GDM1 (cell line): ENCODE data around the gene CDH7.

Experiments
- DNase-seq: peaks from one replicate; lab custom pipeline; 2025; lab: John Stamatoyannopoulos, UW

CDH7 gene

GRCh38 chr18:65768120-65768778, 17.4 kb downstream of the CDH7 start:
- DNase-seq, result no peak

DNA sequence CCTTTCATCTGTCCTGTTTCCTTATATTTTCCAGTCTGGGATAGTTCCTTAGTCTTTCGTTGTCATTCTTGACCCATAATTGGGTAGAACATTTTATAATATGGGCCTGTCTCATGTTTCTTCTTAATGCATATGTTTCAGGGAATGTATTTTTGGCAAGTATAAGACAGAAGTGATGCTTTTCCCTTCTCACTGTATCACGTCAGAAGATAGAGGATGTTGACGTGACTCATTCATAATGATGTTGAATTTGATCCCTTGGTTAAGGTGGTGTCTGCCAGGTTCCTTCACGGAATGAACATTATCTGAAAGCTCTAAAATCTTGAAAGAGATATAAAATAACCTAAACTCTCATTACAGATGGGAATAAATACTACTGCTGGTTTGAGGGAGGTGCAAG, 18.8 kb downstream of the CDH7 start:
- DNase-seq, result no peak

- no peak for DNase-seq
Observed at GRCh38 chr18:65786474-65786873, 35.7 kb downstream of the CDH7 start.

- DNase-seq, result no peak
Observed at GRCh38 chr18:65788373-65788772, 37.6 kb downstream of the CDH7 start.

DNA sequence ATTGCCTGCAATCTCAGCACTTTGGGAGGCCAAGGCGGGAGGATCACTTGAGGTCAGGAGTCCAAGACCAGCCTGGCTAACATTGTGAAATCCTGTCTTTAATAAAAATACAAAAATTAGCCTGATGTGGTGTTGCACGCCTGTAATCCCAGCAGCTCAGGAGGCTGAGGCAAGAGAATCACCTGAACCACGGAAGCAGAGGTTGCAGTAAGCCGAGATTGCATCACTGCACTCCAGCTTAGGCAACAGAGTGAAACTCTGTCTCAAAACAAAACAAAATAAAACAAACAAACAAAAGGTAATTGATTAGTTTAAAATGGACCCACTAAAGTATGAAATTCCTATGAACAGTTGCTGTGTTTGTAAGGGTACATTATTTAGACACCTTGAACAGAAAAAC, 39.8 kb downstream of the CDH7 start:
- no peak for DNase-seq

DNA sequence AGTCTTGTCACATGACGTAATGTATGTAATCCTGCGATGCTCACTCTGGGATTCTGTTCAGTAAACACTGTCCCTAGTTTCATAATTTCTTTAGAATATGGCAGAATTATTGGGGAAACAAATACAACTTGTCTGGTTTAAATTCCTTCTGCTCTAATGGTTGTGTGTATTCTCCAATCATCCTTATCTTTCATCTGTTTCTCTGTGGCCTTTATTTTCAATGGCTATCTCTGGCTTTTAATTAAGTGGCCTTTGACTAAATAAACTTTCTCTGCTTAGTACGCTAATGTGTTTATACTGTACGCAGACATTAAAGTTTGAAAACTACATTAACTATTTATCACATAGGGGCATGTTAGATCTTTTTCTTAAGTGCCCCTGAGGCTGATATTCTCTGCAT, 40.9 kb downstream of the CDH7 start:
- DNase-seq, result no peak

DNA sequence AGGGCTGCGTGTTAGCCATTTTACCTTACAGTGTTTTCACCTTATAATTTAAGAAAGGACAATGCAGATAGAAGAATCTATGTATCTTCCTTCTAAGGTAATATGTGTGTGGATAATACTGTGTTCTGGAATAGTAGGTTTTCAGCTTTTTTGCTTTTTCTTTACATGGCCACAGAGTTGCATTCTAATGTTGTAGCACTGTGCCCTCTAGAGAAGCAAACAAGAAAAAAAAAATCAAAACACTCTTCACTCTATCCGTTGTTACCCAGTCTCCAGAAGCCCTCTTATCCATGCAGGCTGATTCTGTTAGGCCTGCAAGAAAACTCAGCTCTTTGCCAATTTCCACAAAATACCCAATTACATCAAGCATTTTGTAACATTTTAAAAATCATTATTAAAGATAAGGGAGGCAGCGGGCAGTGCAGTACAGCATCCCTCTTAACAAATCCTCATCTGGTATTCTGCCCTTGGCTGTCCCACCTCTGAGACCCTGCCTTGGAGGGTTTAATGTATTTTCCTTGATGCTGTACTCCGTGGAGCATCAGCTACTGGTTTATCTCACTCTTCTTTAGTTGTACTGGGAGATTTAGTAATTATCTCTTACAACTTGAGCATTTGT, 41.8 kb downstream of the CDH7 start:
- no peak for DNase-seq

GRCh38 chr18:65808759-65809158, 57.9 kb downstream of the CDH7 start:
- DNase-seq, result no peak

DNA sequence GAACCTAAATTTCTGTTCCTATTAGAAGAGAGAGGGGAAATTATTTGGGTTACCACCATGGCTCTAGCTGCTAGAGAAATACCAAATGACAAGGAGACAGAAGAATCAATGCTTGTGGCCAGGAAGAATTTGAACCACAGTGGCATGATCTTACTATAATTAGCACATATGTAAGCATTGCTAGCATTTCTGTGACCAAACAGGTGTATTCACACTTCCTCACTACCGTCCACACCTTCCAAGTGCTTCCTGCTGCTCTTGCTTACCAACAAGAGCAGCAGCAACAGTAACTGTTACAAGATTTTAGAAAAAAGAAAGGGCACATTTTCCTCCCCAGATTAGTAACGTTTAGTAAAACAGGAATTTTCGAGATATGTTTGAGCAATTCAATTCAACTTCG, 60.5 kb downstream of the CDH7 start:
- DNase-seq, result no peak

DNA sequence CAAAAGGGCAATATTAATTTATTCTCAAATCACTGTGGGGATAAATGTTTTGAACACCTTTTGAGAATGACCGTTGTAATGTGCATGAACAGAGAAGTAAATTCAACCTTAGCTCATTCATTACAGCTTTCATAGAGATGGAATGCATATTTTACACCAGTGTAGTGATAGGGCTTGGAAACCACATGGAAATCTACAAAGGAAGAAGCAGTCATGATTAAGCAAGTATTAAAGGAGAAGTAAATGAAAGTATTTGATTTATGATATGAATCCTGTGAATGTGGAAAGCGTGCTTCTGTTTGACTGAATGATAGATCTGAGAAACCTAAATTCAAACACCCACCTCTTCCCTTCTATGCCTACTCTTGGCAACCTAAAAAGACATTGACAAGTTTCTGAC, 64.7 kb downstream of the CDH7 start:
- no peak for DNase-seq

DNA sequence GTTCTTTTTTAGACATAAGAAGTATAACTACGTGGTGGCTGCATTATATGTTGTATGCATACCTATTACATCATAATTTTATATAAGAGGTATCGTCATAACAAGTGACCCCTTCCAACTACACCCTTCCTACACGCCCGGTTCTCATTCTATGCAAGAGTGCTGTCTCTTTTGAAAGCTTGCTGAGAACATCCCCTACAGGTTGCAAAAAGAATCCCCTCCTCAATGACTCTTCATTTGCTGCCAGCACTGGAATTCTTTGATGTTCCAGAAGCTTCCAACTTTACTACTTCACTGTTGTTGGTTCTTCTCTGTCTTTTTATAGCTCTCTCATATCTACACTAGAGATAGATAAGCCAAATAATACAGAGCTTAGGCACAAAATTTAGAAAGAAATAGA, 66.4 kb downstream of the CDH7 start:
- DNase-seq, result no peak

DNA sequence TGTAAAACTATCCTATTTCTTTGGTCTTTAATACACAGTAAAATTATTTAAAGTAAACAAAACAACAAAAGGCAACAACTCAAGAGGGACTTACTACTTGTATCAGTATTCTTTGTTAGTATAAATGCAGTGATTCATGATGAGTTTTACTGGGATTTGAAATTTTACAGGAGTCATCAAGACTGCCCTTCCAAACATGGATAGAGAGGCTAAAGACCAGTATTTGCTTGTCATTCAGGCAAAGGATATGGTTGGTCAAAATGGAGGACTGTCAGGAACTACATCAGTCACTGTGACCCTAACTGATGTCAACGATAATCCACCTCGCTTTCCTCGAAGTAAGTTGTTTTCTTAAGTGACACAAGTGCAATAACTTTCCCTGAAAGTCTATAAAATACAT, 71.1 kb downstream of the CDH7 start:
- no peak for DNase-seq

DNA sequence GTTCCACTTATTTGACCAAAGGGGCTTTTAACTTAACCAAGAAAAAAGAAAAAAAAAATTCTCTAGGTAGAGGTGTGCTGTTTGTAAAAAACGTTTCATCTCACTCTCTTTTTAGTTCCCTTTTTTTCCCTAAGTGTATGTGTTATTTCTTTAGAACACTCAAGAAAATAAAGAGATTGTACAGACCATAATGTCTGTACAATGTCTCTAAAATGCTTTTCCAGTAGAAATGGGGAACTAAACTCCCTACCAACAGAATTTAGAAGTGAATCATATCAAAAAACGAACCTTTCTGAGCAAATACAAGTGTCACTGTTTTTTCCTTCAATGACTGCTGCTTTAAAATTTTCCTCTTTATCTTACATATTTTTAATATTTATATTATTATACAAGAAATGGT, 72.0 kb downstream of the CDH7 start:
- DNase-seq, result no peak

DNA sequence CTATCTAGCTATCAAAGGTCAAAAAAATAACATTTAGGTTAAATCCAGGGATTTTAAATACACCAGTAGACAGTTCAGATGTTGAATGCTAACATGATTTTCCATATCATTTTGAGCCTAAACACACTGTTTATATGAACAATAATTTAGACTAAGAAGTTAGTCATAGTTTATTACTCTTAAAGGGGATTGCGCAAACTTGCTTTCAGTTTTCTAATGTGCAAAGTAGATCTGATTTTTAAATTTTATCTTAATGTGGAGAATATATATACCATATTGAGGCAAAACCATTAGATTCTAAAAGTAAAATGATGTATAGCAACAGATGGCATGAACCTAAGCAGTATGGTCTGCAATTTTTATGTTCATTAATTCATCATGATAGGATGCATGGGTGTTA, 76.6 kb downstream of the CDH7 start:
- no peak for DNase-seq

- no peak for DNase-seq
Observed at GRCh38 chr18:65835881-65836280, 85.1 kb downstream of the CDH7 start.

- DNase-seq, result no peak
Observed at GRCh38 chr18:65846107-65846506, 95.3 kb downstream of the CDH7 start.

DNA sequence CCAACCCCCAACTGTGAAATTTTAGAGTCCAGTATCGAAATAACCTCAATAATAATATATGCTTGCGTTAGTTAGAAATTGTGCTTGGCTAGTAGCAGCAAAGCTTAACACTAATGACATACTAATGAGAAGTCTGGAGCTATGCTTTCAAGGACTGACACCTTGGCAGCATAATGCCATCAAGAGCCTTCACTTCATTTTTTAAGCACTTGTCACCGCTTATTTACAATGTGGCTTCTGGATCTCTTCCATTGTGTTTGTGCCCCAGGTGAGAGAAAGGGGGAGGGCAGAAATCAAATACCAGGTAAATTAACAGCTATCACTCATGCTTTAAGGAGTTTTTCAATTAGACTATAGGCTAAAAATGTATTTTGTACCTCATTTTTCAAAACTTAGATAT, 101.5 kb downstream of the CDH7 start:
- DNase-seq, result no peak

GRCh38 chr18:65859075-65859474, 108.3 kb downstream of the CDH7 start:
- DNase-seq, result no peak

DNA sequence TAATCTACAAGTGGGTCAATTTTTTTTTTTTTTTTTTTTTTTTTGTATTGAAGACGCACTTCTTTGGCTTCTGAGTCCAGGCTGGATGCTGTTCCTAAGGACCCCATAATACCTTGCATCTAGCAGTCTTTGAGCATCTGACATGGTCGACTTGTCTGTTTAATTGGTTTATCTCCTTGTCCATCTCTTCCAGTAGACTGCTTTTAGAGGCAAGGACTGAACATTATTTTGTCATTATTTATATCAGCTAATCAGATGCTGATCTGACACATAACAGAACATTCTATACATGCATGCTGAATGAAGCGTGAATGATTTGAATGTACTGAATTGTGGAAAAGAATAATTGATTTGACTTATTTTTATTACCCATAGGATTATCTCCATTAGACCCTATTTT, 118.7 kb downstream of the CDH7 start:
- DNase-seq, result no peak

- DNase-seq, result no peak
Observed at GRCh38 chr18:65876310-65876709, 125.5 kb downstream of the CDH7 start.

DNA sequence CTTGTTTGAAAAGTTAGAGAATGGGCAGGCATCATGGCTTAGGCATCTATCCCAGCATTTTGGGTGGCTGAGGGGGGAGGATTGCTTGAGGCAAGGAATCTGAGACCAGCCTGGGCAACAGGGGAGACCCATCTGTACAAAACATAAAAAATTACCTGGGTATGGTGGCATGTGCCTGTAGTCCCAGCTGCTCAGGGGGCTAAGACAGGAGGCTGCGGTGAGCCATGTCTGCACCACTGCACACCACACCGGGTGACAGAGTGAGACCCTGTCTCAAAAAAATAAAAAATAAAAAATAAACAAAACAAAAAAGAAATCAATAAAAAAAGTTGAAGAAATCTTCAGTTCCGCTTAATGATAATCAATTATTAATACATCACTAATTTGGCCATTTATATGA, 146.5 kb downstream of the CDH7 start:
- no peak for DNase-seq

GRCh38 chr18:65901522-65901921, 150.7 kb downstream of the CDH7 start:
- DNase-seq, result no peak

DNA sequence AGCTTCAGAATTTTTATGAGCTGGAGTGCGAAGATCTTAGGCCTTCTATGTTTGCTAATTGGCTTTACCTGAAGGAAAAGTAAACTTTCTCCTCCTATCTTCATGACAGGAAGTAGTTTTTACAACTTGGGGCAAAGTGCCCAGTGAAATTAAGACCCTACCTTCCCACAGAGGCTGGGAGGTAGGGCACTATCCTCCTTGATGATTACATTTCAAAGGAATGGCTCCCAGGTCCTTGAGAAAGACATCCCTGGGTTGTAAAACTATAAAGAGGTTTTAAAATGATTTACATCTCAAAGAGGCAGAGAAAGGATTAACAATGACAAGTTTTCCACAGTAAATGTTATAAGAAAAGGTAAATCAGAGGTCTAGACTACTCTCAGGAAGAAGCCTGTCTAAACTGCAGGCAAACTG, 155.8 kb downstream of the CDH7 start:
- DNase-seq, result no peak

- no peak for DNase-seq
Observed at GRCh38 chr18:65907281-65907680, 156.5 kb downstream of the CDH7 start.
